Thoracic aorta (tissue), 2 donors: ENCODE data around the gene LRPPRC. TPM values are rescaled to one million over a fixed set of nuclear protein-coding genes. Genes with fewer than 3 reads are reported as not detected.
"Not testable (repeated sequence)": the region's sequence is repeated elsewhere in the genome, so short reads cannot be mapped to it uniquely, and the experiment has no call there.

Experiments
- ATAC-seq: fragments of 150-250 bp; one replicate; pipeline ENCODE4 v1.8.0; 2017; ENCODE audit warnings: low read depth; ENCODE audit not compliant: insufficient number of reproducible peaks, low FRiP score
- DNase-seq: peaks from one replicate; pipeline ENCODE4 v3.0.0-alpha.2; 2020; ENCODE audit warnings: low spot score
- H3K27ac ChIP-seq, 2 donors: fragments of 200-600 bp; sonication (generic); 1 replicate in 1 of 2; 2 replicates in 1 of 2; pipeline ENCODE4 v1.5.1; 2016; ENCODE audit warnings: mild to moderate bottlenecking in 2 of 2, moderate library complexity in 2 of 2
- H3K27me3 ChIP-seq: fragments of 200-600 bp; sonication (generic); replicated peaks from 2 replicates; pipeline ENCODE4 v1.6.0; 2016; ENCODE audit warnings: mild to moderate bottlenecking; ENCODE audit not compliant: insufficient read depth
- H3K36me3 ChIP-seq: fragments of 200-600 bp; sonication (generic); one replicate; pipeline ENCODE4 v1.5.1; 2016
- H3K4me1 ChIP-seq, 2 donors: fragments of 200-600 bp; sonication (generic); 1 replicate in 1 of 2; 2 replicates in 1 of 2; pipeline versions ENCODE4 v1.5.1 to v1.6.0; 2016; ENCODE audit warnings: low read depth in 2 of 2, mild to moderate bottlenecking in 1 of 2; ENCODE audit not compliant: control insufficient read depth in 1 of 2
- H3K4me3 ChIP-seq: fragments of 200-600 bp; sonication (generic); 2 replicates; pipeline ENCODE4 v1.5.1; 2016; ENCODE audit warnings: mild to moderate bottlenecking
- H3K9me3 ChIP-seq: fragments of 200-600 bp; sonication (generic); 2 replicates; pipeline ENCODE4 v1.5.1; 2016
- CTCF ChIP-seq: fragments of 200-600 bp; sonication (generic); IDR thresholded peaks from one replicate; pipeline ENCODE4 v1.5.1; 2019; ENCODE audit warnings: antibody characterized with exemption
- total RNA-seq, 2 donors: library from RNA; depleted of rRNA; stranded (reverse); fragments of >200 nt; gene quantifications; one replicate each; pipeline versions ENCODE4 v1.1.0 to v1.2.3, GENCODE V29; 2016

The LRPPRC gene
- total RNA-seq, 2 donors from 2014 or later: 37.0 to 55.4 TPM

- H3K4me3 ChIP-seq: no peak overlapping the region
- no peak overlapping the region for H3K27ac ChIP-seq
- ATAC-seq (no peak), DNase-seq (no peak)
- H3K4me1 ChIP-seq: no peaks in the 10 kb centered on the region
- no peak for TF ChIP-seq CTCF
- H3K27me3 ChIP-seq: no peaks in the 10 kb centered on the region
- no peaks in the 10 kb centered on the region for H3K9me3 ChIP-seq
- H3K36me3 ChIP-seq: no peaks in the 10 kb centered on the region
Observed at GRCh38 chr2:44037221-44037620, 41.4 kb upstream of the LRPPRC start.

GRCh38 chr2:44033947-44034346, 38.2 kb upstream of the LRPPRC start:
- Histone ChIP-seq H3K4me3 (no peak overlapping the region), H3K4me1 (no peaks in the 10 kb centered on the region), H3K9me3 (no peaks in the 10 kb centered on the region), H3K36me3 (no peaks in the 10 kb centered on the region), H3K27me3 (no peaks in the 10 kb centered on the region), H3K27ac (no peak overlapping the region)
- no peak for ATAC-seq
- DNase-seq: no peak
- TF ChIP-seq CTCF: no peak

- not testable (repeated sequence) for H3K27me3 ChIP-seq, DNase-seq, H3K4me1 ChIP-seq, ATAC-seq, H3K36me3 ChIP-seq, H3K9me3 ChIP-seq, H3K4me3 ChIP-seq, H3K27ac ChIP-seq
Observed at GRCh38 chr2:44027076-44027475, 31.3 kb upstream of the LRPPRC start.

GRCh38 chr2:44016282-44016681, 20.5 kb upstream of the LRPPRC start:
- ATAC-seq (no peak), DNase-seq (no peak)
- Histone ChIP-seq H3K4me3 (no peak overlapping the region), H3K9me3 (no peaks in the 10 kb centered on the region), H3K27me3 (no peaks in the 10 kb centered on the region), H3K4me1 (no peaks in the 10 kb centered on the region), H3K27ac (no peak overlapping the region), H3K36me3 (no peaks in the 10 kb centered on the region)
- TF ChIP-seq CTCF: no peak

- H3K4me1 ChIP-seq: no peaks in the 10 kb centered on the region
- H3K27me3 ChIP-seq: no peaks in the 10 kb centered on the region
- H3K36me3 ChIP-seq: no peaks in the 10 kb centered on the region
- no peak overlapping the region for H3K4me3 ChIP-seq
- ATAC-seq (no peak), DNase-seq (no peak)
- no peak overlapping the region for H3K27ac ChIP-seq
- no peak for TF ChIP-seq CTCF
- no peaks in the 10 kb centered on the region for H3K9me3 ChIP-seq
Observed at GRCh38 chr2:44015239-44015638, 19.4 kb upstream of the LRPPRC start.

- not testable (repeated sequence) for H3K9me3 ChIP-seq, H3K27me3 ChIP-seq, ATAC-seq, DNase-seq, H3K4me3 ChIP-seq, H3K36me3 ChIP-seq, H3K4me1 ChIP-seq, H3K27ac ChIP-seq
Observed at GRCh38 chr2:44013205-44013604, 17.4 kb upstream of the LRPPRC start.
